OCI-LY1 (cell line): ENCODE data around the gene LMOD1.

Experiments used
- H2AFZ ChIP-seq: fragments of 200-600 bp; sonication (generic), shearing (Covaris generic); 2 replicates; pipeline ENCODE4 v1.6.0; 2014; ENCODE audit warnings: antibody characterized with exemption, mild to moderate bottlenecking, low read length
- H3F3A ChIP-seq: fragments of 200-600 bp; sonication (generic), shearing (Covaris generic); 2 replicates; pipeline ENCODE4 v1.6.0; 2014; ENCODE audit warnings: mild to moderate bottlenecking, antibody characterized with exemption, low read length, moderate library complexity; ENCODE audit not compliant: insufficient read depth
- H3K27ac ChIP-seq: fragments of 200-600 bp; sonication (generic); 2 replicates; pipeline ENCODE4 v1.5.1; 2014; ENCODE audit warnings: low read length, mixed run types, mild to moderate bottlenecking, low read depth; ENCODE audit not compliant: poor library complexity, severe bottlenecking
- H3K27me3 ChIP-seq: fragments of 200-600 bp; sonication (generic); 2 replicates; pipeline ENCODE4 v1.6.0; 2014; ENCODE audit warnings: antibody characterized with exemption, mild to moderate bottlenecking, low read length, moderate library complexity; ENCODE audit not compliant: insufficient read depth
- H3K36me3 ChIP-seq: fragments of 200-600 bp; sonication (generic); 2 replicates; pipeline ENCODE4 v1.6.1; 2014; ENCODE audit warnings: mild to moderate bottlenecking, antibody characterized with exemption, low read length, moderate library complexity, mixed read lengths; ENCODE audit not compliant: insufficient read depth
- H3K4me1 ChIP-seq: fragments of 200-600 bp; sonication (generic); 2 replicates; pipeline ENCODE4 v1.5.1; 2014; ENCODE audit warnings: mild to moderate bottlenecking, low read length, moderate library complexity; ENCODE audit not compliant: insufficient read depth, severe bottlenecking
- H3K4me2 ChIP-seq: fragments of 200-600 bp; sonication (generic), shearing (Covaris generic); 2 replicates; pipeline ENCODE4 v1.6.1; 2014; ENCODE audit warnings: low read length
- H3K4me3 ChIP-seq: fragments of 200-600 bp; sonication (generic); 2 replicates; pipeline ENCODE4 v1.5.1; 2014; ENCODE audit warnings: low read length, low read depth, mild to moderate bottlenecking, mixed read lengths; ENCODE audit not compliant: poor library complexity, severe bottlenecking
- H3K79me2 ChIP-seq: fragments of 200-600 bp; shearing (Covaris generic); 2 replicates; pipeline ENCODE4 v1.6.1; 2016; ENCODE audit warnings: mixed run types, low read length, mixed read lengths; ENCODE audit not compliant: insufficient read depth
- H3K9ac ChIP-seq: fragments of 200-600 bp; sonication (generic), shearing (Covaris generic); 2 replicates; pipeline ENCODE4 v1.6.1; 2014; ENCODE audit warnings: mild to moderate bottlenecking, low read length, mixed read lengths
- H3K9me2 ChIP-seq: fragments of 200-600 bp; sonication (generic), shearing (Covaris generic); 2 replicates; pipeline ENCODE4 v1.6.1; 2014; ENCODE audit warnings: low read depth, mild to moderate bottlenecking, low read length, mixed read lengths
- H3K9me3 ChIP-seq: fragments of 200-600 bp; shearing (Covaris generic); 2 replicates; pipeline ENCODE4 v1.6.1; 2014; ENCODE audit warnings: low read length, mixed read lengths
- H4K20me1 ChIP-seq: fragments of 200-600 bp; sonication (generic), shearing (Covaris generic); 2 replicates; pipeline ENCODE4 v1.6.0; 2016; ENCODE audit warnings: mild to moderate bottlenecking, low read length; ENCODE audit not compliant: insufficient read depth
- EZH2 ChIP-seq: fragments of 200-600 bp; sonication (generic), shearing (Covaris generic); IDR thresholded peaks from 2 replicates; pipeline ENCODE4 v1.8.0; 2017; ENCODE audit warnings: borderline replicate concordance, mixed run types, mild to moderate bottlenecking, antibody characterized with exemption, low read length, moderate library complexity, mixed read lengths
- TF ChIP-seq, protein P1 (sequence below): fragments of 200-600 bp; sonication (generic), shearing (Covaris generic); IDR thresholded peaks from 2 replicates; pipeline ENCODE4 v1.5.1; 2017; ENCODE audit warnings: mild to moderate bottlenecking, antibody characterized with exemption, low read length, moderate library complexity, mixed read lengths

LMOD1 gene

DNA sequence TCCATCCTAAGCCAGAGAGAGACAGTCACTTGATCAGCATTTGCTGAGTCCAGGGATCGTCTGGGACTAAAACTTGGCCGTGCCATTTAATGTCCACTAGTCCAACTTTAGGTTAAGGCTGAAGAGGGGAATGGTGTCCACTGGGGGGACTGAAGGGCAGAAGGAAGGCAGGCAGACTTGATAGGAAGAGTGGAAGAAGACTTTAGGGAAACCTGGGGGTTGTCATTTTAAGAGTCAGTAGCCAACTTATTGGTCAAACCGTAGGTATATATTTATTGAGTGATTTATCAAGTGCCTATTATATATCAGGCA, 1.3 kb upstream of the LMOD1 start:
- H3K27me3 ChIP-seq, result 0 out of 2 replicates have a peak, but pooled peaks cover 3% of the 10 kb centered on the region
- H2AFZ ChIP-seq, result no peak overlapping the region
- H3K4me3 ChIP-seq, result no peak overlapping the region
- no peaks in the 10 kb centered on the region for H3F3A ChIP-seq
- H3K9me3 ChIP-seq, result no peaks in the 10 kb centered on the region
- no peak overlapping the region for H3K9ac ChIP-seq
- H3K9me2 ChIP-seq, result no peaks in the 10 kb centered on the region
- no peak for TF ChIP-seq EZH2
- TF ChIP-seq, protein P1, sequence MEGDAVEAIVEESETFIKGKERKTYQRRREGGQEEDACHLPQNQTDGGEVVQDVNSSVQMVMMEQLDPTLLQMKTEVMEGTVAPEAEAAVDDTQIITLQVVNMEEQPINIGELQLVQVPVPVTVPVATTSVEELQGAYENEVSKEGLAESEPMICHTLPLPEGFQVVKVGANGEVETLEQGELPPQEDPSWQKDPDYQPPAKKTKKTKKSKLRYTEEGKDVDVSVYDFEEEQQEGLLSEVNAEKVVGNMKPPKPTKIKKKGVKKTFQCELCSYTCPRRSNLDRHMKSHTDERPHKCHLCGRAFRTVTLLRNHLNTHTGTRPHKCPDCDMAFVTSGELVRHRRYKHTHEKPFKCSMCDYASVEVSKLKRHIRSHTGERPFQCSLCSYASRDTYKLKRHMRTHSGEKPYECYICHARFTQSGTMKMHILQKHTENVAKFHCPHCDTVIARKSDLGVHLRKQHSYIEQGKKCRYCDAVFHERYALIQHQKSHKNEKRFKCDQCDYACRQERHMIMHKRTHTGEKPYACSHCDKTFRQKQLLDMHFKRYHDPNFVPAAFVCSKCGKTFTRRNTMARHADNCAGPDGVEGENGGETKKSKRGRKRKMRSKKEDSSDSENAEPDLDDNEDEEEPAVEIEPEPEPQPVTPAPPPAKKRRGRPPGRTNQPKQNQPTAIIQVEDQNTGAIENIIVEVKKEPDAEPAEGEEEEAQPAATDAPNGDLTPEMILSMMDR, result no peak
- H3K36me3 ChIP-seq, result no peaks in the 10 kb centered on the region
- no peaks in the 10 kb centered on the region for H3K4me1 ChIP-seq
- no peaks in the 10 kb centered on the region for H4K20me1 ChIP-seq
- no peak overlapping the region for H3K4me2 ChIP-seq
- H3K79me2 ChIP-seq, result no peaks in the 10 kb centered on the region
- H3K27ac ChIP-seq, result no peak overlapping the region

- Histone ChIP-seq H3F3A (no peaks in the 10 kb centered on the region), H3K79me2 (no peaks in the 10 kb centered on the region), H2AFZ (no peak overlapping the region), H3K27ac (no peak overlapping the region), H3K9me2 (no peaks in the 10 kb centered on the region), H3K4me2 (no peak overlapping the region), H3K4me1 (no peaks in the 10 kb centered on the region), H3K27me3 (0 out of 2 replicates have a peak, but pooled peaks cover 3% of the 10 kb centered on the region), H3K36me3 (no peaks in the 10 kb centered on the region), H3K4me3 (no peak overlapping the region), H4K20me1 (no peaks in the 10 kb centered on the region), H3K9me3 (no peaks in the 10 kb centered on the region), H3K9ac (no peak overlapping the region)
- no peak for TF ChIP-seq EZH2
- TF ChIP-seq, protein P1, result no peak
Observed at GRCh38 chr1:201945863-201946223, 505 bp downstream of the LMOD1 start.

DNA sequence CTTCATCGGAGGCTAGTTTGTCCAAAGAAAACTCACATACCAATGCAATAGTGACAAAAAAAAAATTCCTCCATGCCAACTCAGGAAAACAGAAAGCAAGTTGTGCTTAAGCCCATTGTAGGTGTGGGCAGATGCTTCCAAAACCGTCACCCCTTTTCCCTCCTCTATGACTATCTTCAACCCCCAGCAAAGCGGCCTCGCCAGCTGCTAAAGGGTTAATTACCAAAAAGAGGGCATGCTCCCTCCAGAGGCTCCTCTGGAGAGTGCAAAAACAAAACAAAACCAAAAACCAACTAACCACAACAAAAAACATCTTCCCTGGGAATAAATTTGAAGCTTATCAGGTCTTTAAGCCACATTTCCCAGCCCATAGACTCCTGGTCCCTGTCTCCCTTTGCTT, 1.2 kb downstream of the LMOD1 start:
- H3K9me3 ChIP-seq, result no peaks in the 10 kb centered on the region
- no peaks in the 10 kb centered on the region for H3F3A ChIP-seq
- H3K4me3 ChIP-seq, result no peak overlapping the region
- no peak overlapping the region for H3K9ac ChIP-seq
- H3K4me1 ChIP-seq, result no peaks in the 10 kb centered on the region
- H3K36me3 ChIP-seq, result no peaks in the 10 kb centered on the region
- H3K9me2 ChIP-seq, result no peaks in the 10 kb centered on the region
- TF ChIP-seq, protein P1, result 0 out of 2 replicates have a peak, but pooled peaks have one; percentile 14
- TF ChIP-seq EZH2, result no peak
- no peak overlapping the region for H2AFZ ChIP-seq
- no peak overlapping the region for H3K27ac ChIP-seq
- no peaks in the 10 kb centered on the region for H3K79me2 ChIP-seq
- H3K4me2 ChIP-seq, result no peak overlapping the region
- no peaks in the 10 kb centered on the region for H4K20me1 ChIP-seq
- 0 out of 2 replicates have a peak, but pooled peaks cover 1% of the 10 kb centered on the region for H3K27me3 ChIP-seq
